KMS-11 (cell line): ENCODE measurements around the gene NYNRIN.

Source experiments
- H2AFZ ChIP-seq: fragments of 200-600 bp; sonication (generic); 2 replicates; pipeline ENCODE4 v1.6.1; 2016; ENCODE audit warnings: antibody characterized with exemption, mixed run types, low read depth
- H3K27ac ChIP-seq: fragments of 200-600 bp; sonication (generic); 2 replicates; pipeline ENCODE4 v1.6.1; 2016; ENCODE audit warnings: mild to moderate bottlenecking, mixed run types
- H3K27me3 ChIP-seq: fragments of 200-600 bp; sonication (generic); 2 replicates; pipeline ENCODE4 v1.6.1; 2017; ENCODE audit warnings: mild to moderate bottlenecking, low read depth, mixed run types, moderate library complexity; ENCODE audit not compliant: insufficient read depth
- H3K36me3 ChIP-seq: fragments of 200-600 bp; sonication (generic); 2 replicates; pipeline ENCODE4 v1.6.1; 2017; ENCODE audit warnings: mild to moderate bottlenecking, mixed run types; ENCODE audit not compliant: insufficient read depth
- H3K4me1 ChIP-seq: fragments of 200-600 bp; sonication (generic); 2 replicates; pipeline ENCODE4 v1.6.1; 2016; ENCODE audit warnings: mild to moderate bottlenecking, low read depth, mixed run types; ENCODE audit not compliant: poor library complexity, severe bottlenecking
- H3K4me2 ChIP-seq: fragments of 200-600 bp; sonication (generic); 2 replicates; pipeline ENCODE4 v1.7.0; 2016; ENCODE audit warnings: mild to moderate bottlenecking, mixed run types
- H3K4me3 ChIP-seq: fragments of 200-600 bp; sonication (generic); IDR thresholded peaks from 2 replicates; pipeline ENCODE4 v1.6.1; 2017; ENCODE audit warnings: low read depth, low read length, mixed read lengths; ENCODE audit not compliant: insufficient read depth
- H3K79me2 ChIP-seq: fragments of 200-600 bp; sonication (generic); 2 replicates; pipeline ENCODE4 v1.6.1; 2016; ENCODE audit warnings: low read depth, mixed run types; ENCODE audit not compliant: insufficient read depth
- H3K9ac ChIP-seq: fragments of 200-600 bp; sonication (generic); 2 replicates; pipeline ENCODE4 v1.6.1; 2016; ENCODE audit warnings: mild to moderate bottlenecking, mixed run types
- H4K20me1 ChIP-seq: fragments of 200-600 bp; sonication (generic); 2 replicates; pipeline ENCODE4 v1.6.1; 2016; ENCODE audit warnings: mild to moderate bottlenecking, mixed run types; ENCODE audit not compliant: insufficient read depth
- CTCF ChIP-seq: fragments of 200-600 bp; sonication (generic); conservative IDR thresholded peaks from 2 replicates; pipeline ENCODE4 v1.6.1; 2017; ENCODE audit warnings: low read depth, mild to moderate bottlenecking, antibody characterized with exemption, low read length, moderate library complexity, mixed read lengths

NYNRIN gene

GRCh38 chr14:24394275-24394674 is 4.5 kb upstream of the NYNRIN start:
- no peaks in the 10 kb centered on the region for H3K27me3 ChIP-seq
- H3K27ac ChIP-seq: no peak overlapping the region
- H3K79me2 ChIP-seq: no peaks in the 10 kb centered on the region
- H3K36me3 ChIP-seq: no peaks in the 10 kb centered on the region
- no peak overlapping the region for H3K4me3 ChIP-seq
- no peak for TF ChIP-seq CTCF
- no peak overlapping the region for H2AFZ ChIP-seq
- no peaks in the 10 kb centered on the region for H4K20me1 ChIP-seq
- no peak overlapping the region for H3K9ac ChIP-seq
- H3K4me1 ChIP-seq: no peaks in the 10 kb centered on the region
- no peak overlapping the region for H3K4me2 ChIP-seq

DNA sequence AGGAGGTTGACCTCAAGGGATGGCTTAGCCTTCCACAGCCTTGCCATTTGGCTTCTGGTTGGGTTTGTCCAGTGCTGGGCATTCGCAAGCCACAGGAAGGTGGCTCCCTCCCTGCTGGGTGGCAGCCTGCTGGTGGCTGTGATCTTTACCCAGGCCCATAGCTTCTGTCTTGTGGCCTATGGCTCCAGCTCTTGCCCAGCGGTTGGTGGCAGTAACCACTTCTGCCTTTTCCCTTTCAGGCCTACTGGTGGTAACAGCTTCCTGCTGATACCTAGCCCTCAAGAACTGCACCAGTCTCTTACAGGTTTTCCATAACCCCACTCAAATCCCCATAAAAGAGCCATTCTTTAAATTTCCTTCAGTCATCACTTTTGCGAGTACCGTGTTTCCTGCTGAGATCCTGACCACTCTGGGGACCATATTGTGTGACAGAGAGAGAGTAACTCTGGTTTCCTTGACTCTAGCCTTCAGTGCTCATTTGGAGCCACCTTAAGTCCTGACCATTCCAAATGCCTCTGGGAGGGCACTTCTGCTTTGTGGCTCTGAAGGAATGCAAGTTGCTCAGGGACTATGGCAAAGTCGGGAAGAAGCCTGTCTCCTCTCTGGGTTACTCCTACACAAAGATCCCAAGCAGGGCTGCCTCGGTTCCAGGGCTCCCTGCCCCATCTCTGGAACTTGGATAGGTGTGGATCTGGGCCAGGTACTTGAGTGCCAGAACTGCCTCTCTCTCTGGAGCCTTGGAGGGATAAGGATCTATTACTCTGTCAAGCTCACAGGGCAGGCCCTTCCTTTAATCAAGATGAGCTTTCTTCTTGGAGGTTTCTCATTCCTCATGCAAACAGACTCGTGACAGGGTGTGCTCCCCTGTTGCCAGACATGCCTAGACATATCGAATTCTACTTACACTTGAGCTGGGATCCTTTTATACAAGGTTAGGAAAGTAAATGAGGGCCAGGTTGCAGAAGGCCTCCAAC is 2.9 kb upstream of the NYNRIN start:
- Histone ChIP-seq H3K27ac (no peak overlapping the region), H3K27me3 (no peaks in the 10 kb centered on the region), H3K4me2 (no peak overlapping the region), H4K20me1 (no peaks in the 10 kb centered on the region), H3K79me2 (no peaks in the 10 kb centered on the region), H3K4me3 (no peak overlapping the region), H3K4me1 (no peaks in the 10 kb centered on the region), H3K9ac (no peak overlapping the region), H2AFZ (no peak overlapping the region), H3K36me3 (no peaks in the 10 kb centered on the region)
- no peak for TF ChIP-seq CTCF

GRCh38 chr14:24397639-24398292 is 1.0 kb upstream of the NYNRIN start:
- H3K4me2 ChIP-seq: no peak overlapping the region
- H3K27ac ChIP-seq: no peak overlapping the region
- TF ChIP-seq CTCF: no peak
- H3K27me3 ChIP-seq: no peaks in the 10 kb centered on the region
- no peaks in the 10 kb centered on the region for H3K36me3 ChIP-seq
- no peaks in the 10 kb centered on the region for H3K4me1 ChIP-seq
- H3K9ac ChIP-seq: no peak overlapping the region
- no peak overlapping the region for H3K4me3 ChIP-seq
- H3K79me2 ChIP-seq: no peaks in the 10 kb centered on the region
- no peak overlapping the region for H2AFZ ChIP-seq
- no peaks in the 10 kb centered on the region for H4K20me1 ChIP-seq

GRCh38 chr14:24398293-24398652 is 530 bp upstream of the NYNRIN start:
- Histone ChIP-seq H3K9ac (no peak overlapping the region), H3K4me1 (no peaks in the 10 kb centered on the region), H4K20me1 (no peaks in the 10 kb centered on the region), H3K4me2 (no peak overlapping the region), H3K36me3 (no peaks in the 10 kb centered on the region), H3K27ac (no peak overlapping the region), H3K4me3 (no peak overlapping the region), H2AFZ (no peak overlapping the region), H3K27me3 (no peaks in the 10 kb centered on the region), H3K79me2 (no peaks in the 10 kb centered on the region)
- no peak for TF ChIP-seq CTCF
